AG09319 (cell line): ENCODE results near the gene TTLL10.

ENCODE experiments used
- DNase-seq: peaks from one replicate; pipeline ENCODE4 v3.0.0-alpha.2; 2010; ENCODE audit warnings: low read depth; ENCODE audit errors: extremely low read depth
- CTCF ChIP-seq: IDR thresholded peaks from 2 replicates; pipeline ENCODE4 v1.5.1; 2011; ENCODE audit warnings: low read depth, mild to moderate bottlenecking, inconsistent platforms, low read length, moderate library complexity

Gene TTLL10

DNA sequence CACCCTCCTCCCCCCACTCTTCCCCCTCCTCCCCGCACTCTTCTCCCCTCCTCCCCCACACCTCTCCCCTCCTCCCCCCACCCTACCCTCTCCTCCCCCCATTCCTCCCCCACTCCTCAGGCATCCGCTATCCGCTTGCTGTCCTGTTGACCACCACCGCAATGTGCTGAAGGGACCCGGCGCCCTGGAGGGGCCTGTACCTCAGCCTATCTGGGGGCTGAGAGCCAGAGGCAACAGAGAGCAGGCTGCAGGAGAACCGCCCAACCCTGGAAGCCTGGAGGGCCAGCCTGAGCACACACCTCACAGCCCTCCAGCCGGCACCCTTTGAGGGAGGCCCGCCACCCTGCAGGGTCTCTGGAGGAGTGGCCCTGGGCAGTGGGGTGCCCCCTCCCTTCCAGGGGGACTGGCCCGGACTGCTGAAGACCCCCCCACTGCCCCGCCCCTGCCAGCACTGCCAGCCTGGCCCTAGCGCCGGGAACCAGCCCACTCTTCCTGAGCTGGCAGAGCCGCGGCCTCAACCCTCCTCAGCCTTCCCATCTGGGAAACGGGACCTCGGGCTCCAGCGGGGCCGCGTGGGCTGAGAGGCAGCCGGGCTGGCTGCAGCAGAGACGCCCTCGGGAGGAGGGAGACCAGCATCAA, 71.6 kb downstream of the TTLL10 start:
- DNase-seq = no peak
- TF ChIP-seq CTCF = no peak

DNA sequence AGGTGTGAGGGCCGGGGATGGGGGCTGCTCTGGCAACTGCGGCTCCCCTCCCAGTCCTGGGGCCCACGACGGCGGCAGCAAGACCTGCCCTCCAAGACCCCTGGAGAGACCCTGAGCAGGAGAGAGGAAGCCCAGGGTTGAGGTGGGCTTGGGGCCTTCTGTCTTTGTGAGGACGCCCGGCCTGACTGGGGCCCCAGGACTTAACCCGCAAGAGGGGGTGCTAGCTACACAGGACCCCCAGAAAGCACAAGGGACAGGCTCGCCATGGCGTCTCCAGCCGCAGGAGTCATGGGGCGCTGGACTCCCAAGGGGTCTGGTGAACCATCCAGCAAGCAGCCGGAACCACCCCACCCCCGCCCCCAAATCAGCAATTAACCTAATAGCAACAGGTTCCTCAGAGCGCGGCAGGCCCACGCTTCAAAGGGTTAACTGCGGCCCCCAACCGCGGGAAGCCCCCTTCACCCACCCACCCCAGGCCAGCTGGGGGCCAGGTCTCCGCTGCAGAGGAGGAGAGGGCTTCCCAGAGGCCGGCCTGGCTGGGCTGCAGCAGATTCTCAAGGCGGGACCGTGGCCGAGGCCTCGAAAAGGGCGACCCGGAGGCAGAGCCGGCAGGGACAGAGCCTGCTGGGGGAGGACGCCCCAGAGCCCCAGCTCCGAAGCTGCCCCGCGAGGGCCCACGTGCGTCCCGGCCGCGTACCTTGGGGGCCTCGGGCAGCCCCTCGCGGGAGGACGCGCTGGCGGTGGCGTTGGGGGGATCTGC, 72.3 kb downstream of the TTLL10 start:
- TF ChIP-seq CTCF = no peak

GRCh38 chr1:1246577-1247340, 73.1 kb downstream of the TTLL10 start, which contains the start of gene C1QTNF12:
Gene C1QTNF12, minus strand, starts transcription at chr1:1246722. Its CDS starts 32 bp downstream, at chr1:1246690.
- no peak for TF ChIP-seq CTCF
- DNase-seq = no peak

More for the DNA sequence above, 72.3 kb downstream of the TTLL10 start:
- no peak for DNase-seq

DNA sequence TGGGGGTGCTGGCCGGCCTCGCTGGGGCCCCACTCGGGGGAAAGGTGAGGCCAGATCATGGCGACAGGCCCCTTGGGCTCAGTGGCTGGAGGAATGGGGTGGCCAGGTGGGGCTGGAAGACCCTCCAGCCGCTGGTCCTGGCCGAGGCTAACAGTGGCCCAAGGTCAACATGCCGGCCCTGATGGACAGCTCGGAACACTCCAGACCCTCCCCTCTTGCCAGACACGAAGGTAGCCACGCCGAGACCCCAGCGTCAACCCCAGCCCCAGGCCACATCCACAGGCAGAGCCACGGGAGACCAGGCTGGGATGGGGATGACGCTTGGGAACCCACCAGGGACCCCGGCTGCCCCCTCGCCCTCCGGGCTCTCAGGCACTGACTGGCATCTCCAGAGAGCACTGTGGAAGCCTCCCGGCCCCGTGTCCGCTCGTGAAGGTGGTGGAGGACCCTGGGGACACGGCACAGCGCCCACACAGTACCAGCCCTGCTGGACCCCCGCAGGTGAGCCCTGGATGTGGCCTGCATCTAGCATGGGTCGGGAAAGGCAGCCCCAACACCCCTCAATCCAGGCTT, 73.7 kb downstream of the TTLL10 start:
- TF ChIP-seq CTCF = no peak

More for the DNA sequence above, 73.7 kb downstream of the TTLL10 start:
- no peak for DNase-seq
